Measurements from ENCODE around the gene AP1B1.
"Not testable (repeated sequence)": the region's sequence is repeated elsewhere in the genome, so short reads cannot be mapped to it uniquely, and the experiment has no call there.

DNA sequence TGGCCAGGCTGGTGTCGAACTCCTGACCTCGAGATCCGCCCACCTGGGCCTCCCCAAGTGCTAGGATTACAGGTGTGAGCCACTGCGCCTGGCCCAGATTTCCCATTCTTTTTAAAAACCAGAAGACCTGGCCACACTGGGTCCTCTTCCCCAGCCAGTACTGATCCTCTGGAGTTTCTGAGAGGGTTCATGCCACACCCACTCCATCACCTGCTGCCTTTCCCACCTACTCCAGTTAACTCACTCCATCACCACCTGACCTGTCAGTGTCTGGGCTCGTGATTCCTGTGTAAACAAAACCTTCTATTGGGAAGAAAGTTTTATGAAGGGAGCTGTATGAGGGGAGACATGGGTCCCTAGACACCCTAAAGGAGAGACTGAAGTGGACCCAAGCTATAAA is 30.3 kb upstream of the AP1B1 start:
- not testable (repeated sequence) for TF ChIP-seq CTCF, POLR2A (IDR thresholded peaks at IDR 0.05)

Data from body of pancreas (tissue), 4 donors.